GM19372 (cell line): ENCODE measurements around the gene DNAH10.

Experiments
- ATAC-seq: cut with Tn5 transposase; IDR thresholded peaks from one replicate; pipeline ENCODE4 v1.9.1; 2021; ENCODE audit warnings: mild to moderate bottlenecking, low read depth, moderate library complexity; ENCODE audit not compliant: unreplicated experiment

DNAH10 gene

DNA sequence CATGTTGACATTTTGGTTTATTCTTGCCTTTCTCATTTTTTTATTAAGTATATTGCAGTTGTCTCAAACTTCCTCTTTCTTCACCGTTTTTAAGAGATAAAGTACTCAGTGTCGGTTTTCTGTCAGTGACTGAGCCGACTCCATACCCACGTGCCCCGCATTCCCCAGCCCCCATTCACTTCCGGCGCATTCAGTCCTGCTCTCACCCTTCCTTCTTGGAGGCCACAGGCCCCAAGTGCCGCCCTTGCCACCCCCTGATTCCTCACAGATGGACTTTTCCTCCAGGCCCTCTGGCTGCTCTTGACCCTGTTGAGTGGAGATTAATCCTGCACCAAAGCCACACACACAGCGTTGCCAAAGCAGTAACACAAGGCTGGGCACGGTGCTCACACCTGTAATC, 19.1 kb upstream of the DNAH10 start:
- ATAC-seq = no peak

DNA sequence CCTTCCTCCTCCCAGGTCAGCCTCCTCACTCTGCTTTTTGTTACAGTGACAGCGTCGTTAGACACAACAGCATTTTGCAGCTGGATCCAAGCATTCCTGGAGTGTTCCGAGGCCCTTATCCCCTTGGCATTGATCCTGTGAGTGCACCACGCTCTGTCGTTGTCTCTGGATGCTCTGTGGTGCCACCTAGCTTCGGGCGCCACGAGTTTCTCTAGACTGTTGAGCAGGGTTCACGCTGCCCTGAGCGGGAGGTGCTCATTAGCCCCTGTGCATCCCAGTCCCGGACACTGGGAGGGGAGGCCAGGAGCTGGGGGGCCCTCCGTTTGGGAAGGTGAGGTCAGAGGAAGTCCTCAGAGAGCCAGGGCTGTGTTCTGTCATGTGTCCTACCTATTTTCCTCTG, 17.3 kb upstream of the DNAH10 start:
- ATAC-seq = no peak

DNA sequence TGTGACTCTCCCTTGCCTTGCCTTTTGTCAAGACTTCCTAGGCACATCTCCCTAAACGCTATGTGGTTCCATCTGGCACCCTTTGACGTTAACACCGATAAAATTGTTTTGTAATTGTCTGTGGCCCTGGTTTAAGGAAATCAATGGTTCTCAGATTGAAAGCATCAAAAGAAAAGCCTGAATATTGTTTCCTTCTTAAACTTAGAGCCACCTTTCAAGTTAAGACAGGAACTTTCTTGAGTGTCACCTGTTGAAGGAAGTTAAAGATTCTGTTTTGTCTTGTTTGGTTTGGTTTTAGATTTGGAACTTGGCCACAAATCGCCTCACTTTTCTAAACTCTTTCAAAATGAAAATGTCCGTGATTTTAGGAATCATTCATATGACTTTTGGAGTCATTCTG, 14.8 kb upstream of the DNAH10 start:
- ATAC-seq = no peak

DNA sequence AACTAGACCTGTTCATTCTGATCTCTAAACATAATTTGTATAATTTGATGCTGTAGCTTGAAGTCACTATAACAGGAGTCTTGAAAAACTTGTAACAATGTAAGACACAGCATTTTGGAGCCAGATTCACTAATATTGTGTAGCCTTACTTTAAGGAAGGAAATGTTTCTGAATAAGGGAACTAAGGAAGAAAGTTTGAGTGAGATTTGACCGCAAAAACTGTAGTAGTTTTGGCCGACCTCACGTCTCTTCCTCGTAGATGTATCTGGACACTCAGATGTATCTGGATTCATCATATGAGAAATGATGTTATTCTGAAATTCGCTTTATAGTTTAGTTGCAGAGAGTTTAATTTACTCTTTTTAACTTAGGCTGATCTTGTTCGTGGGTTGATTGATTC, 13.9 kb upstream of the DNAH10 start:
- no peak for ATAC-seq

DNA sequence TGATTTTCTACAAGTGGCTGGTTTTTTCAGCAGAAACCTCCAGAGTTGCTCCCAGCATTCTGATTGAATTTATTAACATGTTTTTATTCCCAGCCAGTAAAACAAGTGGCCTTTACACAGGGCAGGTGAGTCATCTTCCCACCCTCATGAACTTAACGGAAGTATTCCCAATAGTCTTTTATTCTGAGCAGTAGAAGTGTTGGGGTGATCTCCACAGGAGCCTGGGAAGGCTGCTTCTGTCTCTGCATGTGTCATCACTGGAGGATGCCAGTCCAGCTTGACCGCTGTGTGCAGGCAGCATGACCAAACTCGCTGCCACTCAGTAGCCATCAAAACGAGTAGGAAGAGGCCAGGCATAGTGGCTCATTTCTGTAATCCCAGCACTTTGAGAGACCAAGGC, 13.4 kb upstream of the DNAH10 start:
- ATAC-seq = no peak

DNA sequence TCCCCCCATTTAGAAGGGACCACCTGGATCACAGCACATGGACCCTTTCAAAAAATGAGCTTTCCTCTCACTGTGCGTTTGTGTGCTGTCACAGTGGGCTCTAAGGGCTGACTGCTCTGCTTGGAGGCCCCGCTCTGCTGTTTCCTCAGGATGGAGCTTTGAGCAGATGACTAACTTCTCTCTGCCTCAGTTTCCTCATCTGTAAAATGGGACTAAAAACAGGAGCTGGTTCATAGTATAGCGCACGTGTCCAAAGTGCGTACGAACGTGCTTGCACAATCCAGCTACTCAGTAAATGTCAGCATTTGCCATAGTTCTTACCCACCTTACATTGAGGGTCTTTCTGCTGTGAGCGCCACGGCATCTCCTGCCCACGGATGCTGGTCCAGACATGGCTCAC, 12.7 kb upstream of the DNAH10 start:
- ATAC-seq = no peak

DNA sequence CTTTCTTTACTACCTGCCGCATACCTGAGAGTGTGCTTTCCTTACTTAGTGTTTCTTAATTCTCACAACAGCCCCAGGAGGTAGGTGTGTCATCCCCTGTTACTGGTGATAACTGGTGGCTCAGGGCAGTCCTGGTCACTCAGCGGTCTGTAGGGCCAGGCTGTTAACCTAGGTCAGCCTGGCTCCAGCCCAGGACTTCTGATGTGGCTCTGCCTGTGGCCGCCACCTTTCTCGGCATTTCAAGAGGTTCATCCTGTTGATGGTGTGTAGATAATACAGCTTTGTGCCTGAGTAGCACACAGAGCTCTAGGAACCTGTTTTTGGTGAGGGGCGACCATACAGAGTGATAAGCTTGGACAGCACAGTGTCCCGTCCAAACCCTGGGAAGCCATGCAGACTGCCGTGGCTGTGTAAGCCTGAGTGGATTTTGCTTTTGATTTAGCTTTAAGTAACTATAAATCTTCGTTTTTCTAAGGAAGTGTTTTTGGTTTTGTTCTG, 11.9 kb upstream of the DNAH10 start:
- ATAC-seq = no peak

DNA sequence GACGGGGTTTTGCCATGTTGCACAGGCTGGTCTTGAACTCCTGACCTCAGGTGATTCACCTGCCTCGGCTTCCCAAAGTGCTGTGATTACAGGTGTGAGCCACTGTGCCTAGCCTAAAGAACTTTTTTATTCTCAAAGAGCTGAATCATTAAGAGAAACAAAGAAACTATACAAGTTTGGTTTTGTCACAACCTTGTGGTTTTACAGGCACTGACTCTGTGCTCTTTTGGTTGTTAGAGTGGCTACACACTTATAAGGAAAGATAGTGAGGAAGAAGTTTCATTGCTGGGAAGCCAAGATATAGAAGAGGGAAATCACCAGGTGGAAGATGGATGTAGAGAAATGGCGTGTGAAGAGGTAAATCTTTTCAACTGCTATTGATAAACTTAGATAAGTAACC, 10.1 kb upstream of the DNAH10 start:
- ATAC-seq = no peak

DNA sequence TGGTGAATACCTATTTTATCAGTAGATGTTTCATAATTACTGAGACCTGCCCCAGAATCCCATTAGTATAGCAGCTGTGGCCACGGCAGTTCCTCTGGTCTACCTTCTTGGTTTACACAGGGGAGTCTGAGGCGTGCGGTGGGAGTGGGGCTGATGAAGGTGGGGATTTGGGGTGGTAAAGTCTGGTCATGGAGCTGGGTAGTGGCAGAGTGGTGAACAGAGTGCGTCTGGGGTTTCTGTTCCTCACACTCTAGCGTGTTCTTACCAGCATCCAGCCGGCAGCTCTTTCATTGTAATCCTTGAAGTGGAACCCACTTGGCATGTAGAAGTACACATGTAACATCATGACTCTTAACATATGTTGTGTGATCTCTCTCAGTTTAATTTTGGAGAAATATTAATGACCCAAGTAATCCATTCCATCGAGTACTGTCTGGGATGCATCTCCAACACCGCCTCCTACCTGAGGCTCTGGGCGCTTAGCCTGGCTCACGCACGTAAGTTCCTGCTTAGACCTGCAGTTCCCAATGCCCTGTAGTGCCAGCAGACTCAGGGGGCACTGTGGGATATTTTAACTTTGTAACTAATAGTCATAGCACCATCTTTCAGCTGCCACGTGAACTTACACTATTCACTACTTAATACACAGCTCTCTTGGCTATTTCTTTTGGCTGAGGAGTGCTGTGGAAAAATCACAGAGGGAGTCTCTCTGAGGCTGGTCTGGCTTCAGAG, 7.9 kb upstream of the DNAH10 start:
- ATAC-seq = no peak

DNA sequence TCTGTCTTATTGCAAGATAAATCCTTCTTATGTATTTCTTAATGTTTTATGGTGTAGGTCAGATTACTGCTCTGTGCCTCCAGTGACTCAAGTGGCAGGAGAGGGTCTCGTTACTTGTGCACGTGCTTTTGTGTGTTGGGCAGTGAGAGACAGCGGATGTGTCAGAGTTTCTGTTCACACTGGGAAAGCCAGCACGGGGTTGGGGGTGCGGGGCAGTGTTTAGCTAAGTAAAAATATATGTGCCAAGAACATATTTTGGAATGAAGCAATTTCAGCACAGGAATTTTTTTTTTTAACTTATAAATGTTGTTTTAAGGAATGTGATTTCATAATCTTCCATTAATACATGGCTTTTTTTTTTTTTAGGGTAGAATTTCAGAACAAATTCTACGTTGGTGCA, 4.5 kb upstream of the DNAH10 start:
- no peak for ATAC-seq

DNA sequence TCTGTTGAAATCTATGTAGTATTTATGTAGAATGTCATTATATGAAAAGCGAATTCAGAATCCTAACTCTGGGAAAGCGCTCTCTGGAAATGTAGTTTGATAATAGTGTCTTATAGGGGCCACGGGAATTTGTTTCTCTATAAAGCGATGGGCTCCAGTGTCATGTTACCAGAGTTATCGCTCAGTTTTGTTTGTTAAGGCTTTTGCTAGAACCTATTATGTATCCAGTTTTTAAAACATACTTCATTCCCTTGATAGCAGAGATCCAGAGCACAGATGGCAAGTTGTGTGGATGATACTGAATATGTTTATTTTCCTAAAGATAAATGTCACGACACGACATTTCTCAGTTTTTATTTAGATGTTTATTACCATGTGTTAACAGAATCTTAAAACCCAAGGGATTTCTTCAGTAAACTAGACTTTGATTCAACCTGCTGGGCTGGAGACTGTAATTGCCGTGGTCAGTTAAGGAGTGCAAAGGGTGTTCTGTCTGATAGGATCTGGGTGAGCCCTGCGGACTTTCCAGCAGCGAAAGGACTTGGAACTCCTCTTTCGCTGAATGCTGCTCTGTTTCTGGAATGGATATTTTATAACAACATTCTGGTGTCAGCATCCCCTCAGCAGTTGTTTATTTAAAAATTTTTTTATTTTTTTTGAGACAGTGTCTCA, 1.7 kb upstream of the DNAH10 start:
- ATAC-seq = no peak

DNA sequence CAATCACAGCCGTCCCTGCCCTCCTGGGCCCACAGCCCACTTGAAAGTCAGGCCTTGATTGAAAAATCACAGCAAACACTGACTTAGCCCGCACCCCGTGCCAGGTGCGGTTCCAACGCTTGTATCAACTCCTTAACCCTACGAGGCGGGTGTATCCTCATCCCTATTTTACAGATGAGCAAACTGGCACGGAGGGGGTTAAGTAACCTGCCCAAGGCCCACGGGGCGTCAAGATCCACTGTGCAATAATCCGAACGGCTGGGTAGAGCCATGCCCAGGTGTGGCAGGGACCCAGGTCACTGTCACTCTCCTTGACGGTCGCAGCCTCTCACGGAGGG, 583 bp downstream of the DNAH10 start:
- ATAC-seq = no peak

DNA sequence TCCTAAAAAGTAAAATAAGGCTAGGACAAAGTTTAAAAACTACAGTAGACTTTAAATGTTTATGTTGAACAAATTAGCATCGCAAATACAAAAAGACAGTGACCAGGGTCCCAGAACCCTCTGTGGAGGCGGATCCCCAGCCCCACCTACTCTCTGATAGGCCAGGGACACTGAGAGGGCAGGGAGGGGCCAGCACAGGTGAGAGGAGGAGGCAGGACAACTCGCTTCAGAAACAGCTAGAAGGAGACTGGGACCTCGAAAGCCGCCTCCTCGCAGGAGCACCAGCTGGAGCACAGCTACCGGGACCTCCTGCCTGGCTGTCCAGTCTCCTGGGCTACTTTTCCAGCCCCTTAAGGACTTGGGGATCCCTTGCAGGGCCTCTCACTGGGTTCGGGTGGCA, 992 bp downstream of the DNAH10 start:
- ATAC-seq = no peak

DNA sequence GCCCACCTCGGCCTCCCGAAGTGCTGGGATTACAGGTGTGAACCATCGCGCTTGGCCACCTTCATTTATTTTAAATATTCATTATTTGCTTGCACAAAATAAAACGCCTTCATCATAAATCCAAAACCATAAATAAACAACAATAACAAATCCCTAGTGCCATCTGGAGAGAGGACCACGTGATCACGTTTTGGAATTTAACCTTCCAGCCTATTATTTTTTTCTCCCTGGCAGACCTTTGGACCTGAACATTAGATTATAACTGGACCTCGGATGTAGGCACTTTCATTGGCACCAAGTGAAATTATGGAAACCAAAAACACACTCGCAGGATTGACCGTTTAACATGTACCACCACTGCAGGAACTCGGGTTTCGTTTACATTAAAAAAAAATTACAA, 2.0 kb downstream of the DNAH10 start:
- no peak for ATAC-seq

DNA sequence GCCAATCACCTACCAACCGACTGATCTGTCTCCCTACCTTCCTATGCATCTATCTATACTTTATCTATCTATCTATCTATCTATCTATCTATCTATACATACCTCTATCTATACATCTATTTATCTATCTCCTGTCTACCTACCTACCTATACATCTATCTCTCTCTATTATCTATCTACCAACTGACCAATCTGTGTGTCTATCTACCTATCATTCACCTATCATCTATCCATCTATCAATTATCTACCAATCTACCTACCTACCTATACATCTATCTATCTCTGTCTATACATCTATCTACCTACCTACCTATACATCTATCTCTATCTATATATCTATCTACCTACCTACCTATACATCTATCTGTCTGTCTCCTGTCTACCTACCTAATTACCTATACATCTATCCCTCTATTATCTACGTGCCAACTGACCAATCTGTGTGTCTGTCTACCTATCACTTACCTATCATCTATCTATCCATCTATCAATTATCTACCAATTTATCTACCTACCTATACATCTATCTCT, 3.5 kb downstream of the DNAH10 start:
- no peak for ATAC-seq

DNA sequence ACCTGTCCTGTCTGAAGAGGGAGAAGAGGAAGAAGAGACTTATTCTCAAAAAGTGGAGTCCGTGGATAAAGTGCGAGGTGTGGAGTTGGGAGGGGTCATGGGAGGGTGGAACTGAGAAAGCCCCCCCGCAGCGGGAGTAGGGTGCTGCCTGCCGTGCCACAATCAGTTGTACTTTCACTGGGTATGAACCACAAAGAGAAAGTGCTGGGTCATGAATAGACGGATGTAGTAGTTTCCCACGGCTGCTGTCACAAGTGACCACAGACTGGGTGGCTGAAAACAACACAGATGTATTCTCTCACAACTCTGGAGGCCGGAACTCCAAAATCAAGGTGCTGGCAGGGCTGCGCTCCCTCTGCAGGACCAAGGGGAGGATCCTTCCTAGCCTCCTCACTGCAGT, 5.5 kb downstream of the DNAH10 start:
- no peak for ATAC-seq

DNA sequence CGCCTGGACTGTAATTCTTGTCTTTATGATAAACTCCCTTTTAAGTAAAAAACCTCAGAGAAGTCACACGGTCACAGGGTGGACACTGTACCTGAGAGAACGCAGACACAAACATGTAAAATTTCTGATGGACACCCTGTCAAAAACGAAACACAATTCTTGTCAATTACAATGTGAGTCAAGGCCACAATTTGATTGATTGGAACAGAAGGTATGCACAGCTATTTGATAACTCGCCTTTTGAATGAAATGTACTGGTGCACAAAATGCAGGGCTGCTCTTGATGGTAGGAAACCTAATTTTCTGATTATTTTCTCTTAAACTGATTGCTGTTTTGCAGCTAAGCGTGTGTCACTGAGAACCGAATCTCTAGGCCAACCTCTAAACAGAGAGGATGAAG, 9.2 kb downstream of the DNAH10 start:
- no peak for ATAC-seq

DNA sequence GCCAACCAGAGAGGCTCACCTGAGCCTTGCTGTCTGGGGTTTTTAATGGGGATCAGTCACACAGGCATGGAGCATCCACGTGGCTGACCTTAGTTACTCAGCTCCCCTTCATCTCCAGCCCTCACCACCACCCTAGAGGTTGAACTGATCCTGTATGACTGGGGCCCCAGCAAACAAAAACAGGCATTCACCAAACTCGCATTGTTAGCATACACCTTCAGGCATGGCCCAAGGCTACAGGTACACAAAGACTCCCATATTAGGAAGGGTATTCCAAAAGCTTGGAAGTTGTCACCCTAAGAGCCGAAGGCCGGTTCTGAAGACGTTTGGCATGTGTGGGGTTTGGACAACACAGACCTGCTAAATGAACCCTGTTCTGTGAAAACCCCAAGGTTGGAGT, 10.0 kb downstream of the DNAH10 start:
- ATAC-seq = no peak

DNA sequence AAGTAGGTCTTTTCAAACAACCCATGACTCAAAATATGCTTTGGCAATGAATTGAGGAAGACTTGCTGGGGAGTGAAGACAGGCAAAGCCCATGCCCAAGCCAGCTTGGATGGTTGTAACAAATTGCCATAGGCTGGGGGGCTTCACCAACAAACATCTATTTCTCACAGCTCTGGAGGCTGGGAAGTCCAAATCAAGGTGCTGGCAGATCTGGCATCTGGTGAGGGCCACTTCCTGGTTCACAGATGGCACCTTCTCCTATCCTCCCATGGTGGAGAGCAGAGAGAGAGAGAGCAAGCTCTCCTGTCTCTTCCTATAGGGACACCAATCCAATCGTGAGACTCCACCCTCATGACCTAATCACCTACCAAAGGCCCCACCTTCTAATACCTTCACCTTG, 11.3 kb downstream of the DNAH10 start:
- no peak for ATAC-seq

DNA sequence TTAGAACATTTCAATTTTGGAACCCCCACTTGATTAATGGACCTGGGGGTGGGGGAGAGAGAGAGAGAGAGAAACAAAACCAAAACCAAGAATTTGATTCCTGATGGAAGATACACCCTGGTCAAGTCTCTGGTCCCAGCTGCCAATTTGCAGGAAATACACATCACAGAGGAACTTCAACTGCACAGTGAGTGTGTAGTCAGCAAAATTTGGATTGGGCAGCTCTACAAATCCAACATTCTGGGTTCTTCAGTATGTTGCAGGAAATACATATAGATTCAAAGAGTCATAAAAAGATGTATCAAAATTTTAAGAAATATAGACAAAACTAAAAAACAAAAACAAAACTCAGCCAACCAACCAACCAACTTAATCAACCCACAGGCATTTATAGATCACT, 17.4 kb downstream of the DNAH10 start:
- no peak for ATAC-seq

DNA sequence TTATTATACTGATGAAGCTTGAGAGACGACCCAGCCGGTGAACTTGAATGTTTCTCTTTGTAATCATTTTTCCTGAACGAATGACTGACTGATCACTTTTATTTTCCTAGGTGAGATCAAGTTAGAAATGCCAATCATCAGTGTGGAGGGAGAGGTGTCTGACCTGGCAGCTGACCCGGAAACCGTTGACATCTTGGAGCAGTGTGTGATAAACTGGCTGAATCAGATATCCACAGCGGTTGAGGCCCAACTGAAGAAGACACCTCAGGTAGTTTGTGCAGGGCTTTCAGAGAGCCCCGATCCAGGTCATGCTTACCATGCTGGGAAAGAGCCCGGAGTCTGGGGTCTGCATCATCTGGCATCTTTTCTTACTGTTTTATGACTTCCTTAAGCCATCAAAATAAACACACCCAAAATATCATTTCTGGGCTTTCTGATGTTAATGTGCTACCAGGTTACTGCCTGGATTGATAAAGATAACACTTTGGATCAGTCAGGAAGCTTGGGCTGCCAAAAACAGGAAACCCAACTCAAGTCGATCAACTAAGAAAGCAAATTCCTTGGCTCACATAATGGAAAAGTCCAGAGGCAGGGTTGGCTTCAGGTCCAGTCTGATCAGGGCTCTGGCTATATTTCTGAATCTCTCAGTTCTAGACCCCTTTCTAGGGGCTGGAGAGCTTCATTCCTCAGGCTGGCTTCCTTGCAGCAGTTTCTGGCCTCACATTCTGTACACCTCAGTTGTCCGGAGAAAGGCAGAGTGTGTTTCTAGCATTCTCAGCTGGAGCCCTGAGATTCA, 21.1 kb downstream of the DNAH10 start:
- no peak for ATAC-seq
